OCI-LY3 (cell line): ENCODE data around the gene ZDHHC14.

Source experiments
- H2AFZ ChIP-seq: fragments of 200-600, 300-600 bp; shearing (Covaris generic); 2 replicates; pipeline ENCODE4 v1.6.0; 2014; ENCODE audit warnings: antibody characterized with exemption, low read depth, low read length
- H3K27ac ChIP-seq: fragments of 200-600, 300-600 bp; sonication (generic); 2 replicates; pipeline ENCODE4 v1.5.1; 2014; ENCODE audit warnings: mild to moderate bottlenecking, low read length, moderate library complexity, mixed read lengths
- H3K27me3 ChIP-seq: fragments of 200-600, 300-600 bp; sonication (generic); 2 replicates; pipeline ENCODE4 v1.6.1; 2014; ENCODE audit warnings: low read depth, low read length, mixed read lengths
- H3K36me3 ChIP-seq: fragments of 200-600, 300-600 bp; sonication (generic); replicated peaks from 2 replicates; pipeline ENCODE3; 2014; ENCODE audit warnings: low read depth, low read length, mixed read lengths
- H3K4me1 ChIP-seq: fragments of 300-600, 200-600 bp; sonication (generic); 2 replicates; pipeline ENCODE4 v1.6.1; 2014; ENCODE audit warnings: low read length, mixed read lengths
- H3K4me2 ChIP-seq: fragments of 200-600, 300-600 bp; sonication (generic); 2 replicates; pipeline ENCODE4 v1.6.1; 2014; ENCODE audit warnings: low read length, mixed read lengths
- H3K4me3 ChIP-seq: fragments of 300-600, 200-600 bp; sonication (generic); 2 replicates; pipeline ENCODE4 v1.5.1; 2014; ENCODE audit warnings: antibody characterized with exemption, mild to moderate bottlenecking, low read length, moderate library complexity
- H3K79me2 ChIP-seq: fragments of 300-600, 200-600 bp; shearing (Covaris generic); 2 replicates; pipeline ENCODE4 v1.6.1; 2014; ENCODE audit warnings: mild to moderate bottlenecking, low read length, mixed read lengths
- H3K9ac ChIP-seq: fragments of 300-600, 200-600 bp; shearing (Covaris generic); 2 replicates; pipeline ENCODE4 v1.6.0; 2014; ENCODE audit warnings: mild to moderate bottlenecking, low read length, moderate library complexity
- H3K9me3 ChIP-seq: fragments of 200-600, 300-600 bp; shearing (Covaris generic); 2 replicates; pipeline ENCODE4 v1.6.1; 2014; ENCODE audit warnings: low read length, mixed read lengths; ENCODE audit not compliant: insufficient read depth
- H4K20me1 ChIP-seq: fragments of 200-600, 300-600 bp; sonication (generic); 2 replicates; pipeline ENCODE4 v1.6.1; 2016; ENCODE audit warnings: low read length, mixed read lengths; ENCODE audit not compliant: insufficient read depth
- EZH2phosphoT487 ChIP-seq: fragments of 200-600 bp; shearing (Covaris generic); IDR thresholded peaks from 2 replicates; pipeline ENCODE4 v1.6.1; 2018; ENCODE audit warnings: antibody characterized with exemption, mixed run types, low read depth
- TF ChIP-seq, protein P1 (sequence below): fragments of 200-600, 300-600 bp; sonication (generic); IDR thresholded peaks from 2 replicates; pipeline ENCODE4 v1.5.1; 2014; ENCODE audit warnings: antibody characterized with exemption, low read length, low read depth

The ZDHHC14 gene

DNA sequence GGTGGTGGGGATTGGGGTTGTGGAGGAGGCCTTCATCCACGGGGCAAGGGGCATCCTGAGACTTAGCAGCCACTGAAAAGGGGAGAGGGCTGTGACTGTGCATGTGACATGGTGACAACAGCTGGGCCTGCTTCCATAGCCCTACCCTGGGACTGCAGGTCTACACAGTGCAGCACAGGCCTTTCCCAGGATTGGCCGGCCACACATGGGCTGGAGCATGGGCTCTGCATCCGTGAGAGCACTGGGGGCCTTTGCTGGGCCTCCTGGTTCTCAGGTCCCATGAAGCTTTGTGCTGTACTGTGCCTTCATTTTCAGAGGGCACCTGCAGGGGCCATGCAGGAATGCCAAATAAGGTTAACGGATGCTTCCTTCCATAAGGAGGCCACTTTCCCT lies 56.0 kb downstream of the ZDHHC14 start:
- H3K9me3 ChIP-seq, result no peaks in the 10 kb centered on the region
- H3K9ac ChIP-seq, result no peak overlapping the region
- H3K36me3 ChIP-seq, result peaks cover 4% of the 10 kb centered on the region
- H3K27me3 ChIP-seq, result no peaks in the 10 kb centered on the region
- no peak overlapping the region for H3K4me2 ChIP-seq
- H3K4me3 ChIP-seq, result no peak overlapping the region
- peaks cover 4% of the 10 kb centered on the region; the same call in 1 of the 2 replicates for H3K4me1 ChIP-seq
- H3K79me2 ChIP-seq, result no peaks in the 10 kb centered on the region
- no peaks in the 10 kb centered on the region for H4K20me1 ChIP-seq
- H2AFZ ChIP-seq, result no peak overlapping the region
- TF ChIP-seq EZH2phosphoT487, result no peak
- TF ChIP-seq, protein P1, sequence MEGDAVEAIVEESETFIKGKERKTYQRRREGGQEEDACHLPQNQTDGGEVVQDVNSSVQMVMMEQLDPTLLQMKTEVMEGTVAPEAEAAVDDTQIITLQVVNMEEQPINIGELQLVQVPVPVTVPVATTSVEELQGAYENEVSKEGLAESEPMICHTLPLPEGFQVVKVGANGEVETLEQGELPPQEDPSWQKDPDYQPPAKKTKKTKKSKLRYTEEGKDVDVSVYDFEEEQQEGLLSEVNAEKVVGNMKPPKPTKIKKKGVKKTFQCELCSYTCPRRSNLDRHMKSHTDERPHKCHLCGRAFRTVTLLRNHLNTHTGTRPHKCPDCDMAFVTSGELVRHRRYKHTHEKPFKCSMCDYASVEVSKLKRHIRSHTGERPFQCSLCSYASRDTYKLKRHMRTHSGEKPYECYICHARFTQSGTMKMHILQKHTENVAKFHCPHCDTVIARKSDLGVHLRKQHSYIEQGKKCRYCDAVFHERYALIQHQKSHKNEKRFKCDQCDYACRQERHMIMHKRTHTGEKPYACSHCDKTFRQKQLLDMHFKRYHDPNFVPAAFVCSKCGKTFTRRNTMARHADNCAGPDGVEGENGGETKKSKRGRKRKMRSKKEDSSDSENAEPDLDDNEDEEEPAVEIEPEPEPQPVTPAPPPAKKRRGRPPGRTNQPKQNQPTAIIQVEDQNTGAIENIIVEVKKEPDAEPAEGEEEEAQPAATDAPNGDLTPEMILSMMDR, result no peak
- H3K27ac ChIP-seq, result no peak overlapping the region

- no peak overlapping the region for H3K4me2 ChIP-seq
- no peak overlapping the region for H2AFZ ChIP-seq
- no peaks in the 10 kb centered on the region for H3K9me3 ChIP-seq
- H3K27me3 ChIP-seq, result no peaks in the 10 kb centered on the region
- H3K9ac ChIP-seq, result no peak overlapping the region
- H3K36me3 ChIP-seq, result peaks cover 4% of the 10 kb centered on the region
- no peak overlapping the region for H3K4me3 ChIP-seq
- peaks cover 9% of the 10 kb centered on the region for H3K4me1 ChIP-seq
- no peak for TF ChIP-seq EZH2phosphoT487
- TF ChIP-seq, protein P1, result no peak
- H4K20me1 ChIP-seq, result no peaks in the 10 kb centered on the region
- H3K79me2 ChIP-seq, result no peaks in the 10 kb centered on the region
- no peak overlapping the region for H3K27ac ChIP-seq
Measured at GRCh38 chr6:157438611-157439111, 57.7 kb downstream of the ZDHHC14 start.

GRCh38 chr6:157440171-157440570 lies 59.2 kb downstream of the ZDHHC14 start:
- Histone ChIP-seq H3K4me2 (no peak overlapping the region), H3K36me3 (peaks cover 4% of the 10 kb centered on the region), H3K79me2 (no peaks in the 10 kb centered on the region), H3K27ac (no peak overlapping the region), H3K9me3 (no peaks in the 10 kb centered on the region), H4K20me1 (no peaks in the 10 kb centered on the region), H3K4me1 (peaks cover 12% of the 10 kb centered on the region), H3K4me3 (no peak overlapping the region), H3K27me3 (no peaks in the 10 kb centered on the region), H3K9ac (no peak overlapping the region), H2AFZ (no peak overlapping the region)
- TF ChIP-seq EZH2phosphoT487, result no peak
- TF ChIP-seq, protein P1, result no peak

DNA sequence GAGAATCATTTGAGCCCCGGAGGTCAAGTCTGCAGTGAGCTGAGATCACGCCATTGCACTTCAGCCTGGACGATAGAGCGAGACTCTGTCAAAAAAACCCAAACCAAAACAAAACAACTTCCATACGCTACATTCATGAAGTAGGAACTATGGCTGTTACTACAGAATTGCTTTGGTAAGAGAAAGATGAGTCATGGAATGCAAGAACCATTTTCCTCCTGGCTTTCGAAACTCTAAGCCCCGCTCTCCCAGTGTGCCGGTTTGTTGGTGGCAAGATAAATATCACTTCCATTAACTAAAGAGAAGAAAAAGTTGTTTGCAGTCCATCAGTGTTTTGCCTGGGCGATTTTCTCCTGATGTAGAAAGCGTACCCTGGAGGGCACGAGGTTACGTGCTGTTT lies 61.3 kb downstream of the ZDHHC14 start:
- no peaks in the 10 kb centered on the region for H4K20me1 ChIP-seq
- no peak overlapping the region for H3K27ac ChIP-seq
- no peaks in the 10 kb centered on the region for H3K9me3 ChIP-seq
- H3K27me3 ChIP-seq, result no peaks in the 10 kb centered on the region
- H3K9ac ChIP-seq, result no peak overlapping the region
- H2AFZ ChIP-seq, result no peak overlapping the region
- H3K4me2 ChIP-seq, result no peak overlapping the region
- H3K36me3 ChIP-seq, result peaks cover 4% of the 10 kb centered on the region
- H3K4me3 ChIP-seq, result no peak overlapping the region
- no peaks in the 10 kb centered on the region for H3K79me2 ChIP-seq
- TF ChIP-seq, protein P1, result no peak
- TF ChIP-seq EZH2phosphoT487, result no peak
- peaks cover 19% of the 10 kb centered on the region for H3K4me1 ChIP-seq
